IPS-18a (cell line): ENCODE data around the gene CPOX.

Experiments
- H3K27ac ChIP-seq: one replicate; pipeline ENCODE4 v1.5.1; 2013; ENCODE audit warnings: low read length
- H3K27me3 ChIP-seq: one replicate; pipeline ENCODE4 v1.6.1; 2013; ENCODE audit warnings: mild to moderate bottlenecking, low read length; ENCODE audit not compliant: control insufficient read depth, insufficient read depth
- H3K36me3 ChIP-seq: one replicate; pipeline ENCODE4 v1.6.1; 2013; ENCODE audit warnings: low read depth, low read length; ENCODE audit not compliant: control insufficient read depth
- H3K4me1 ChIP-seq: one replicate; pipeline ENCODE4 v1.6.1; 2013; ENCODE audit warnings: low read depth, low read length; ENCODE audit not compliant: control insufficient read depth
- H3K4me3 ChIP-seq: one replicate; pipeline ENCODE4 v1.5.1; 2013; ENCODE audit warnings: low read length
- H3K9ac ChIP-seq: one replicate; pipeline ENCODE4 v1.6.1; 2013; ENCODE audit warnings: mild to moderate bottlenecking, low read length, moderate library complexity
- H3K9me3 ChIP-seq: one replicate; pipeline ENCODE4 v1.6.1; 2013; ENCODE audit warnings: low read depth, low read length; ENCODE audit not compliant: control insufficient read depth

The CPOX gene

GRCh38 chr3:98612587-98612986 lies 19.2 kb upstream of the CPOX start:
- no peaks in the 10 kb centered on the region for H3K9me3 ChIP-seq
- H3K27me3 ChIP-seq: no peaks in the 10 kb centered on the region
- no peak overlapping the region for H3K4me3 ChIP-seq
- no peak overlapping the region for H3K27ac ChIP-seq
- no peak overlapping the region for H3K9ac ChIP-seq
- no peaks in the 10 kb centered on the region for H3K36me3 ChIP-seq
- no peaks in the 10 kb centered on the region for H3K4me1 ChIP-seq

- Histone ChIP-seq H3K4me1 (no peaks in the 10 kb centered on the region), H3K27me3 (no peaks in the 10 kb centered on the region), H3K36me3 (no peaks in the 10 kb centered on the region), H3K9ac (no peak overlapping the region), H3K9me3 (no peaks in the 10 kb centered on the region), H3K4me3 (no peak overlapping the region), H3K27ac (no peak overlapping the region)
Measured at GRCh38 chr3:98608029-98608428, 14.6 kb upstream of the CPOX start.

GRCh38 chr3:98603580-98603979 lies 10.2 kb upstream of the CPOX start:
- no peak overlapping the region for H3K4me3 ChIP-seq
- H3K27me3 ChIP-seq: no peaks in the 10 kb centered on the region
- no peaks in the 10 kb centered on the region for H3K36me3 ChIP-seq
- no peak overlapping the region for H3K9ac ChIP-seq
- no peak overlapping the region for H3K27ac ChIP-seq
- H3K9me3 ChIP-seq: no peaks in the 10 kb centered on the region
- H3K4me1 ChIP-seq: no peaks in the 10 kb centered on the region

- H3K36me3 ChIP-seq: no peaks in the 10 kb centered on the region
- no peak overlapping the region for H3K4me3 ChIP-seq
- no peaks in the 10 kb centered on the region for H3K9me3 ChIP-seq
- no peak overlapping the region for H3K9ac ChIP-seq
- no peak overlapping the region for H3K27ac ChIP-seq
- no peaks in the 10 kb centered on the region for H3K4me1 ChIP-seq
- H3K27me3 ChIP-seq: no peaks in the 10 kb centered on the region
Measured at GRCh38 chr3:98602078-98602678, 8.8 kb upstream of the CPOX start.

GRCh38 chr3:98601180-98601579 lies 7.8 kb upstream of the CPOX start:
- Histone ChIP-seq H3K9ac (no peak overlapping the region), H3K36me3 (no peaks in the 10 kb centered on the region), H3K27me3 (no peaks in the 10 kb centered on the region), H3K4me1 (no peaks in the 10 kb centered on the region), H3K9me3 (no peaks in the 10 kb centered on the region), H3K4me3 (no peak overlapping the region), H3K27ac (no peak overlapping the region)

GRCh38 chr3:98600412-98601095 lies 7.1 kb upstream of the CPOX start:
- Histone ChIP-seq H3K4me1 (no peaks in the 10 kb centered on the region), H3K36me3 (no peaks in the 10 kb centered on the region), H3K4me3 (no peak overlapping the region), H3K9ac (no peak overlapping the region), H3K9me3 (no peaks in the 10 kb centered on the region), H3K27me3 (no peaks in the 10 kb centered on the region), H3K27ac (no peak overlapping the region)

- no peak overlapping the region for H3K27ac ChIP-seq
- no peaks in the 10 kb centered on the region for H3K4me1 ChIP-seq
Measured at GRCh38 chr3:98599647-98600411, 6.4 kb upstream of the CPOX start.

GRCh38 chr3:98598492-98598891 lies 5.1 kb upstream of the CPOX start:
- no peaks in the 10 kb centered on the region for H3K9me3 ChIP-seq
- no peak overlapping the region for H3K9ac ChIP-seq
- no peak overlapping the region for H3K4me3 ChIP-seq
- no peaks in the 10 kb centered on the region for H3K27me3 ChIP-seq
- no peaks in the 10 kb centered on the region for H3K4me1 ChIP-seq
- H3K27ac ChIP-seq: no peak overlapping the region
- no peaks in the 10 kb centered on the region for H3K36me3 ChIP-seq

More at GRCh38 chr3:98599647-98600411, 6.4 kb upstream of the CPOX start:
- Histone ChIP-seq H3K9me3 (no peaks in the 10 kb centered on the region), H3K36me3 (no peaks in the 10 kb centered on the region), H3K4me3 (no peak overlapping the region), H3K27me3 (no peaks in the 10 kb centered on the region), H3K9ac (no peak overlapping the region)

- Histone ChIP-seq H3K4me1 (peaks cover 3% of the 10 kb centered on the region), H3K4me3 (no peak overlapping the region), H3K36me3 (no peaks in the 10 kb centered on the region), H3K27ac (no peak overlapping the region), H3K27me3 (no peaks in the 10 kb centered on the region), H3K9me3 (no peaks in the 10 kb centered on the region), H3K9ac (no peak overlapping the region)
Measured at GRCh38 chr3:98596541-98597500, 3.4 kb upstream of the CPOX start.

GRCh38 chr3:98596087-98596486 lies 2.7 kb upstream of the CPOX start:
- no peak overlapping the region for H3K4me3 ChIP-seq
- H3K27ac ChIP-seq: no peak overlapping the region
- peaks cover 3% of the 10 kb centered on the region for H3K4me1 ChIP-seq
- H3K27me3 ChIP-seq: no peaks in the 10 kb centered on the region
- H3K36me3 ChIP-seq: no peaks in the 10 kb centered on the region
- H3K9ac ChIP-seq: no peak overlapping the region
- no peaks in the 10 kb centered on the region for H3K9me3 ChIP-seq
